ENCODE results near the gene NOS2.
"Not testable (repeated sequence)": the region's sequence is repeated elsewhere in the genome, so short reads cannot be mapped to it uniquely, and the experiment has no call there.

The NOS2 gene

GRCh38 chr17:27783440-27784350 is 16.6 kb downstream of the NOS2 start:
- no peak for DNase-seq (ENCODE audit: low spot score)

DNA sequence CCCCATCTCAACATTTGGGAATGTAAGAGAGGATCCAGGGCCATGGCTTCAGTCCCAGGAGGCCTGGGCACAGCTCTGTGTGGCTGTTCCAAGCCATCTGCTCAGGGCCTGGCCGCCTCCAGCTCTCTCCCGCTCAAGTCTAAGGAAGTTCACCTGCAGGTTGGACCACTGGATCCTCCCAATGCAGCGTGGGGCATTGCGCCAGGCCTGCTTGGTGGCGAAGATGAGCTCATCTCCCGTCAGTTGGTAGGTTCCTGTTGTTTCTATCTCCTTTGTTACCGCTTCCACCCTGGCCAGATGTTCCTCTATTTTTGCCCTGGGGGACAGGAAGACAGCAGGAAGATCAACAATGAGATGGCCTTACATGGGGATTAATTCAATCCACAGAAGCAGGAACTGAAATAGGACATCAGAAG is 17.5 kb downstream of the NOS2 start:
- DNase-seq (ENCODE audit: low spot score), result no peak

DNA sequence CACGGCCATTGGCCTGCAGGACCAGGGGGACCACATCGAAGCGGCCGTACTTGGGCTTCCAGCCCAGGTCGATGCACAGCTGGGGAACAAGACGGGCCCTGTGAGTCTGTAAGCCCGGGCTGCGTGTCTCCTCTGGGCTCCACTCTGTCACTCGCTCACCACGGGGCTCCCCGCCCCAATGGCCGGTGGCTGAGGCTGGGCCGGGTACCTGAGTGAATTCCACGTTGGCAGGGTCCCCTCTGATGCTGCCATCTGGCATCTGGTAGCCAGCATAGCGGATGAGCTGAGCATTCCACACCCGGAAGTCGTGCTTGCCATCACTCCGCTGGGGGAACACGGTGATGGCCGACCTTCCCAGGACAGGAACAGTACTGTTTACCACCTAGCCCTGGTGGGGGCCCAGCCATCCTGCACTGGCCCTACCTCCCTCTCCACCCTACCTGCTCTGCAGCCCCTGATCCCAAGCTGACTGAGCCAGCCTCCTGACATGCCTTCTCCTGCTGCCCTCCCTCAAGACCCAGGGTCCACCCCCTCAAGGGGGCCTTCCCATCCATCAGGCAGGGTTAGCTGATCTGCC is 19.4 kb downstream of the NOS2 start:
- no peak for DNase-seq (ENCODE audit: low spot score)

GRCh38 chr17:27780092-27780827 is 20.1 kb downstream of the NOS2 start:
- DNase-seq (ENCODE audit: low spot score), result no peak

DNA sequence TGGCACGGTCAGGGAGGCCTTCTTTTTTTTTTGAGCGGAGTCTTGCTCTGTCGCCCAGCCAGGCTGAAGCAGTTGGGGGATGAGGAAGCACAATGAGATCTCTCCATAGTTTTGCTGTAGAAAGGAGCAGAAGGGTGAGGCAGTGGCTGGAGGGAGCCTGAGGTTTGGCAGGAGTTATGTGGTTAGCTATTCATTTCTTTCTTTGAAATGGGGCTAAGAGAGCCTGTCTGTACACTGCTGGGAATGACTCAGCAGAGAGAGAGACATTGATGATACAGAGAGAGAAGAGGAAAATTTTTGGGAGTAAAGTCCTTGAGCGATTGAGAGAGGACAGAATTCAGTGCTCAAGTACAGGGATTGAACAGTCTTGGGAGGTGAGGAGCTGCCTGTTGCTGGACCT is 22.1 kb downstream of the NOS2 start:
- DNase-seq (ENCODE audit: low spot score), result peak; percentile 64

DNA sequence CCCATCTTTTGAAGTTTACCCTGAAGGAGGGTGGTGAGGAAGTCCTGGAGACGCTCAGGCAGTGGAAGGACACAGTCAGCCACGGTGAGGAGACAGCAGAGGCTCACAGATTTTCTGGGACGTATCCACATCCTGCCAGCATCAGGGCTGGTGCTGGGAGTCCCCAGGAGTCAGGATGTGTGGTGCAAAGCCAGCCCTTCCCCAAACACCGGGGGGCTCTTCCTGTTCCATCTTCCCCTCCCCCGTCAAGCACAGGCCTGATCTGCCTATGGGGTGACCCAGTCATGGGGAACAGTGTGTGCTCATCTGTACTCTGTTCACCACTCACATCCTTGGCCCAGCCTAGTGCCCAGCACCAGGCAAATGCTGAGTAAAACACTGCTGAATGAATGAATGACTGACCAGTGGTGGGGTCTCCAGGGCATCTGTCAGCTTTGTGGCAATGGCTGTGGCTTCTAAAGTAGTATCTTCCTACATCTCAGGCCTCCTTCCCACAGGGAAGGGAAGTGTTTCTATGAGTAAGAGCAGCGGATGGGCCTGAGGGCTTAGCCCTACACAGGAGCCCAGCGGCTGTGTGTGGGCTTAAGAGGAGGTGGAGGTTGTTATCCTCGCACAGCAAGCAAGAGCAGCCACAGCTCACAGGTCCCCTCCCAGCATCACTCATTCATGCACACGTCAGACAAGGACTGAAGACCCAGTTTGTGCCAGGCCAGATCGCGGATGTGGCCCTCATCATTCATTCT is 23.3 kb downstream of the NOS2 start:
- DNase-seq (ENCODE audit: low spot score), result no peak

GRCh38 chr17:27771586-27771985 is 28.7 kb downstream of the NOS2 start:
- DNase-seq (ENCODE audit: low spot score), result no peak

DNA sequence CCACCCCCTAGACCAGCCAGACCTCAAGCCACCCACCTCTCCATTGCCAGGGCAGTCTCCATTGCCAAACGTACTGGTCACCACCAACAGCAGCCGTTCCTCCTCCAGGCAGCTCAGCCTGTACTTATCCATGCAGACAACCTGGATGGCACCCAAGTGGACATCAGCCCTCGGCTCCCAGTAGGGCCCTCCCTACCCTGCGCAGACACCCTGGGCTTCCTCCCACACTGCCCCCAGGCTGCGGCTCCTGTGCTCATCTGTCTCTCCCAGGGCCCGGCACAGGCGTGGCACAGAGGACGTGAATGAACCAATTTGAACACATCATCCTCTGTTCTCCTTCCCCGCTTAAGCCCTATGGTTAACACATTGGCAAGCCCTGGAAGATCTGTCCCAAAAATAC is 29.5 kb downstream of the NOS2 start:
- no peak for DNase-seq (ENCODE audit: low spot score)

DNA sequence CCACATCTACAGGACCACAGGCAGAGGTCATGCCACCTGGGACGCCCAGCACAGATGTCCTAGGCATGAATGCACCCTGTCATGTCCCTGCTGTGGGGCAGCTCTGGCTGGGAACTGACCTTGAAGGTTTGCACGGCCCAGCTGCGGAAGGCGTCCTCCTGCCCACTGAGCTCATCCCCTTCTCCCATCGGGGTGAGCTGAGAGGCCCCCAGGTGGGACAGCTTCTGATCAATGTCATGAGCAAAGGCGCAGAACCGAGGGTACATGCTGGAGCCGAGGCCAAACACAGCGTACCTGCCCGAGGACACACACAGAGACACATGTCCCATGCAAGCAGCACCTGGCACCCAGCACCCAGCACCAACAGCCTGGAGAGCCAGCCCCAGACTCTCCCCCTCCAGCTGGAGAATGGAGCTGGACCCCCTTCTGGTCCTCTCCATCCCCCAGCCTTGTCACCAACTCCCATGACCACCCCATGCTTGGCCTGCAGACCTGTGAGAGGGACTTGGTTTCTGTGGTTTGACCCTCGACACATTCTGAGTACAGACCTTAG is 31.4 kb downstream of the NOS2 start:
- DNase-seq (ENCODE audit: low spot score), result no peak

GRCh38 chr17:27766438-27766837 is 33.9 kb downstream of the NOS2 start:
- DNase-seq (ENCODE audit: low spot score), result no peak

- no peak for DNase-seq (ENCODE audit: low spot score)
Observed at GRCh38 chr17:27765353-27765752, 35.0 kb downstream of the NOS2 start.

DNA sequence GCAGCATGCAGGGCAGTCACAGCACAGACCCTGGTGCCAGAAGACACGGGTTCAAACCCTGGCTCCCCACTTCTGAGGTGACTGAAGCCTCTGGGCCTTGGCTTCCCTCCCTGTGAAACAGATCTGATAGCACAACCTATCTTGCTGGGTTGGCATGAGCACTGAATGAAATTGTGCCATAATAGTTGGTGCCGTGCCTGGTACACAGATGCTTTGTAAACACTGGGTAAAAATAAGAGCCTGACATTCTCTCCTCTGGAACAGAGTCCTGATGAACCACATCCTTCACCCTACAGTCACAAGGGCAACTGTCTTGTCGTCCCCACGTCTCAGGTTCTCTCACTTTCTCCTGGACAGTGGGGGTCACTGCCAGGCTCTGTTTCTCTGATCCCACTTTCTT is 35.7 kb downstream of the NOS2 start:
- no peak for DNase-seq (ENCODE audit: low spot score)

GRCh38 chr17:27762527-27763305 is 37.6 kb downstream of the NOS2 start:
- DNase-seq (ENCODE audit: low spot score), result no peak

DNA sequence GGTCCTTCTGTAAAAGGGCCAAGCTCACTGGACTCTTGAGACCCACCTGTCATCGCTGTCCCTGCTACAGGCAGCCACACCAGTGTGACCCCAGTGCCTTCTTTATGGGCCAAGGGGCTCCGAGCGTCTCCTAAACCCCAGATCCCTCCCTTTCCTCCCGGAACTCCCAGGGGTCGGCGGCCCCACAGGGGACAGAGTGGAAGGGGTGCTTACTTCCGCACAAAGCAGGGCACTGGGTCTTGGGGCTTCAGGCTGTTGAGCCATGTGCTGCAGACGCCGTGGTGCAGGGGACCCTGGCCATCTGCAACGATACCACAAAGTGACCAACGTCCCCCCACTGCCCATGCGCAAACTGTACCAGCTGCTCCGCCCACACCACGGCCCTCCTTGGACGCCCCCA is 39.4 kb downstream of the NOS2 start:
- not testable (repeated sequence) for DNase-seq (ENCODE audit: low spot score)

DNA sequence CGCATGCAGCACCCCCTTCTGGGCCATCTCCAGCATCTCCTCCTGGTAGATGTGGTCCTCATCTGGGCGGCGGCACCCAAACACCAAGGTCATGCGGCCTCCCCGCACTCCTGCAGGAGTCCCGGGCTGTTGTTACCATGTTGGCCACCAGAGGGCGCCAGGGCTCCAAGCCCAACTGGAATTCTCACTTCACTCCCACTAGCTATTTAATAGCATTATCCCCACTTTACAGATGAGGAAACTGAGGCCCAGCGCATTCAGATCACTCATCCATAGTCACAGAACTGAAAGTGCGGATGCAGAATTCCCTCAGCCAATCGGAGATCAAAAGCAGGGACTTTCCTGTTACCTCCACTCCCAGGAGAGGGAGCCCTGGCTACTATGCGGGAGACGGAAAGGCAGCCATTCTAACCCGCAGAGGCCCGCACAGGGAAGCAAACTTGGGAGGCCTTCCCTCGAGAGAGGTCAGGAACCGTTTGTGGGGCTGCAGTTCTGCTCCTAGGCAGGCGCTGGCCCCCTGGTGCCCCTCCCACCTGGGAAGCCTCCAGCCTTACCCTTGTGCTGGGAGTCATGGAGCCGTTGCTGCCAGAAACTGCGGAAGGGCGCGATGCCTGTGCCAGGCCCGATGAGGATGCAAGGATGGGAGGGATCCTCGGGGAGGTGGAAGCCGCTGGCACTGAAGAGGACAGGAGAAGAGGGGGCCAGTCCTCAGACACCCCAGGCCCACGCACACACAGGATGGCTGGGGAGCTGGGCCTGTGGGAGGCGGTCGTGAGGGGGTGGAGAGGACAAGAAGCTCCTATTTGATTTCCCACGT is 40.1 kb downstream of the NOS2 start:
- DNase-seq (ENCODE audit: low spot score), result peak; percentile 70

- no peak for DNase-seq (ENCODE audit: low spot score)
Observed at GRCh38 chr17:27759528-27759927, 40.8 kb downstream of the NOS2 start.

- peak; percentile 39 for DNase-seq (ENCODE audit: low spot score)
Observed at GRCh38 chr17:27756467-27757371, 43.6 kb downstream of the NOS2 start.

GRCh38 chr17:27755706-27756466 is 44.4 kb downstream of the NOS2 start:
- no peak for DNase-seq (ENCODE audit: low spot score)

All from AG20443 (cell line).